ENCODE measurements around the gene BABAM1. TPM values are rescaled to one million over a fixed set of nuclear protein-coding genes. Genes with fewer than 3 reads are reported as not detected.
A peak's percentile ranks its signal among the peaks of the same experiment; 100 is the strongest.

Gene BABAM1
- polyA plus RNA-seq, 3 donors = 76.9 to 106 (median 90.3) TPM

GRCh38 chr19:17323964-17324332 is 56.7 kb downstream of the BABAM1 start:
- H3K4me3 Mint-ChIP-seq = peak overlapping the region in 1 of 2 donors; percentile 59
- Histone ChIP-seq H3K79me2 (ENCODE audit: insufficient read depth, low read length) (no peaks in the 10 kb centered on the region), H3K27ac (ENCODE audit: low read depth in 1 of 2, low read length in 2 of 2) (no peak overlapping the region), H3K4me2 (replicated peaks; ENCODE audit: extremely low read depth, low read length, poor library complexity, severe bottlenecking) (peak overlapping the region; percentile 75), H3K9ac (ENCODE audit: insufficient read depth, low read length, poor library complexity, severe bottlenecking) (no peak overlapping the region), H2AFZ (ENCODE audit: insufficient read depth, low read depth, low read length, poor library complexity, severe bottlenecking) (no peak overlapping the region), H3K4me1 (ENCODE audit: control insufficient read depth in 1 of 2, insufficient read depth in 2 of 2, low read length in 2 of 2) (peaks cover 15 to 18% of the 10 kb centered on the region in 2 donors), H3K36me3 (replicated peaks in 1 of 2; ENCODE audit: control insufficient read depth in 1 of 2, insufficient read depth in 2 of 2, low read length in 2 of 2) (peaks cover 36 to 48% of the 10 kb centered on the region in 2 donors), H3K9me3 (replicated peaks in 1 of 2; ENCODE audit: control insufficient read depth in 1 of 2, insufficient read depth in 1 of 2, low read length in 2 of 2) (no peaks in the 10 kb centered on the region), H3K4me3 (replicated peaks in 1 of 3; ENCODE audit: low read depth in 2 of 3, low read length in 3 of 3) (peak overlapping the region in 2 of 3 experiments; percentile 9 to 56), H4K20me1 (ENCODE audit: insufficient read depth, low read length) (peaks cover 34% of the 10 kb centered on the region), H3K27me3 (ENCODE audit: control insufficient read depth in 2 of 2, insufficient read depth in 2 of 2, low read length in 2 of 2) (peaks cover 2 to 12% of the 10 kb centered on the region in 2 donors)
- WGBS (ENCODE audit: insufficient coverage) = 29% methylated on average over 6 of the region's 7 CpGs
- peaks cover 12% of the 10 kb centered on the region for H3K4me1 Mint-ChIP-seq
- TF ChIP-seq CTCF (IDR thresholded peaks at IDR 0.05) = peak; percentile 16
- H3K36me3 Mint-ChIP-seq = peaks cover 30 to 60% of the 10 kb centered on the region in 2 donors
- H3K9me3 Mint-ChIP-seq = peaks cover 0 to 5% (median 0%) of the 10 kb centered on the region in 7 donors
- peak in 2 of 3 donors; percentile 38 to 64 for DNase-seq
- intact Hi-C loops (cut with micrococcal nuclease) = no loop called here
- H3K27ac Mint-ChIP-seq = no peak overlapping the region
- peaks cover 7 to 35% (median 15%) of the 10 kb centered on the region in 3 donors for H3K27me3 Mint-ChIP-seq (ENCODE audit: low read depth in 3 of 3)

- Histone ChIP-seq H3K4me2 (replicated peaks; ENCODE audit: extremely low read depth, low read length, poor library complexity, severe bottlenecking) (peak overlapping the region; percentile 75), H3K79me2 (ENCODE audit: insufficient read depth, low read length) (no peaks in the 10 kb centered on the region), H3K9ac (ENCODE audit: insufficient read depth, low read length, poor library complexity, severe bottlenecking) (no peak overlapping the region), H3K4me1 (ENCODE audit: control insufficient read depth in 1 of 2, insufficient read depth in 2 of 2, low read length in 2 of 2) (peaks cover 20 to 24% of the 10 kb centered on the region in 2 donors), H3K27ac (ENCODE audit: low read depth in 1 of 2, low read length in 2 of 2) (no peak overlapping the region), H3K4me3 (replicated peaks in 1 of 3; ENCODE audit: low read depth in 2 of 3, low read length in 3 of 3) (peak overlapping the region in 1 of 3 experiments; percentile 56), H2AFZ (ENCODE audit: insufficient read depth, low read depth, low read length, poor library complexity, severe bottlenecking) (no peak overlapping the region), H4K20me1 (ENCODE audit: insufficient read depth, low read length) (peaks cover 40% of the 10 kb centered on the region), H3K36me3 (replicated peaks in 1 of 2; ENCODE audit: control insufficient read depth in 1 of 2, insufficient read depth in 2 of 2, low read length in 2 of 2) (peaks cover 30 to 42% of the 10 kb centered on the region in 2 donors), H3K27me3 (ENCODE audit: control insufficient read depth in 2 of 2, insufficient read depth in 2 of 2, low read length in 2 of 2) (peaks cover 5 to 16% of the 10 kb centered on the region in 2 donors), H3K9me3 (replicated peaks in 1 of 2; ENCODE audit: control insufficient read depth in 1 of 2, insufficient read depth in 1 of 2, low read length in 2 of 2) (peaks cover 0 to 6% of the 10 kb centered on the region in 2 donors)
- Mint-ChIP-seq H3K9me3 (peaks cover 0 to 6% (median 2%) of the 10 kb centered on the region in 7 donors), H3K4me3 (no peak overlapping the region), H3K27me3 (ENCODE audit: low read depth in 3 of 3) (peaks cover 13 to 41% (median 20%) of the 10 kb centered on the region in 3 donors), H3K4me1 (peaks cover 15% of the 10 kb centered on the region), H3K27ac (no peak overlapping the region), H3K36me3 (peaks cover 26 to 54% of the 10 kb centered on the region in 2 donors)
- 75% methylated on average over 22 of the region's 28 CpGs for WGBS (ENCODE audit: insufficient coverage)
- TF ChIP-seq CTCF (IDR thresholded peaks at IDR 0.05) = no peak
- DNase-seq = peak in 1 of 3 donors; percentile 8
- intact Hi-C loops (cut with micrococcal nuclease) = no loop called here
Measured at GRCh38 chr19:17324357-17325114, 57.3 kb downstream of the BABAM1 start.
